Esophagus mucosa (tissue), 1 donor: ENCODE measurements around the gene MMP12. TPM values are rescaled to one million over a fixed set of nuclear protein-coding genes. Genes with fewer than 3 reads are reported as not detected.
A peak's percentile ranks its signal among the peaks of the same experiment; 100 is the strongest.
"Not testable (repeated sequence)": the region's sequence is repeated elsewhere in the genome, so short reads cannot be mapped to it uniquely, and the experiment has no call there.

ENCODE experiments used
- ATAC-seq: fragments of 200-7000 bp; cut with Tn5 transposase; one replicate; pipeline ENCODE4 v1.9.1; 2020
- total RNA-seq: library from RNA; stranded (reverse); gene quantifications from one replicate; pipeline ENCODE4 v1.2.4, GENCODE V29; 2023
- donor health status: DM: yes; HTN: yes; CAD: no.

MMP12 gene
- 0.16 TPM for total RNA-seq

- ATAC-seq = no peak
Observed at GRCh38 chr11:102874852-102875251, at the start of gene MMP12. TSS of gene MMP12 (minus strand) at chr11:102874982. CDS start at chr11:102874937, 45 bp downstream.

- ATAC-seq = no peak
Observed at GRCh38 chr11:102921587-102922220, 46.9 kb upstream of the MMP12 start.

- no peak for ATAC-seq
Observed at GRCh38 chr11:102920118-102920684, 45.4 kb upstream of the MMP12 start.

DNA sequence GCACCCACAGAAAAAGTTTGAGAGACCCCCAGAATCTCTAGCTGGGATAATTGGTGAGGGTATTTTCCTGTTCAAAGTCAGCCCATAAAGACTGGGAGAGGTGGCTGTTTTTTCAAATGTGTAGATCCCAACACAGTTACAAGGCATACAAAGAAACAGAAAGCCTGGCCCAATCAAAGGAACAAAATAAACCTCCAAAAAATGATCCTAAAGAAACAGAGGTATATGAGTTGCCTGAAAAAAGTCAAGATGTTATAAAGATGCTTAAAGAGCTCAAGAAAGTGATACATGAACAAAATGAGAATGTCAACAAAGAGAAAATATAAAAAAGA lies 40.2 kb upstream of the MMP12 start:
- ATAC-seq = no peak

DNA sequence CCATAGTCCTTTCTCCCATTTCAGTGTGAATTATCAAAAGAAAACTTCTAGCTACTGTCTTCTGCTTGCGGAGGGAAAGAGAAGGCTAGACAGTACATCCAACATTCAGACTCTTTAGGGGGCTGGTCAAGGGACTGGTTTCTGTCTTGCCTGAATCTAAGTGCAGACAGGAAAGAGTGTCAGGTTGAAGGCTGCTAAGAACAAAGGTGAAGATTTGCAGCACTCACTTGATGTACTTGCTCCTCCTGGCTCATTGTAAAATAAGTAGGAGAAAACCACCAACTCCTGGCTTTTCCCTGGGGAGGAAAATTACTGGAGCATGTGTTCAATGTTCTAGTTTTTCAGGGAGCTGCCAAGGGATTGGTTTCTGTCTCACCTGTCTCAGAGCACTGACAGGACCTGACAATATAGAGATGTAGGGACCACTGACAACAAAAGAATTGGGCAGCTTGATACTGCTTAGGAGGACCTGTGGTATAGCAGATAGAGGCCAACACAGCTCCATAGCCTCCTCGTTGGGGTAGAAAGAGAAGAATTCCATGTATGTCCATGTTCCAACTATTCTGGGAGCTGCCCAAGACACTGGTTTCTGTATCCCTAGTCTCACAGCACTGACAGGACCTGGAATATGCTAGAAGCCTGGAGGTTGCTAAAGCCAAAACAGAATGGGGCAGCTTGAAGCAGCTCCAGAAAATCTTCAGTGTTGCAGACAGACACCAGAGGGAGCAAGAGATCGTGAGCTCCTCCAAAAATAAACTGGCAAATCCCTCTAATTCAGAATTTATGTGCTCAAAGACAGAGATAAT lies 39.7 kb upstream of the MMP12 start:
- peak; percentile 45 for ATAC-seq

GRCh38 chr11:102912482-102912830 lies 37.7 kb upstream of the MMP12 start:
- peak; percentile 72 for ATAC-seq

- peak; percentile 73 for ATAC-seq
Observed at GRCh38 chr11:102911758-102912481, 37.1 kb upstream of the MMP12 start.

- not testable (repeated sequence) for ATAC-seq
Observed at GRCh38 chr11:102905848-102906247, 31.1 kb upstream of the MMP12 start.

GRCh38 chr11:102903895-102904294 lies 29.1 kb upstream of the MMP12 start:
- ATAC-seq = not testable (repeated sequence)

DNA sequence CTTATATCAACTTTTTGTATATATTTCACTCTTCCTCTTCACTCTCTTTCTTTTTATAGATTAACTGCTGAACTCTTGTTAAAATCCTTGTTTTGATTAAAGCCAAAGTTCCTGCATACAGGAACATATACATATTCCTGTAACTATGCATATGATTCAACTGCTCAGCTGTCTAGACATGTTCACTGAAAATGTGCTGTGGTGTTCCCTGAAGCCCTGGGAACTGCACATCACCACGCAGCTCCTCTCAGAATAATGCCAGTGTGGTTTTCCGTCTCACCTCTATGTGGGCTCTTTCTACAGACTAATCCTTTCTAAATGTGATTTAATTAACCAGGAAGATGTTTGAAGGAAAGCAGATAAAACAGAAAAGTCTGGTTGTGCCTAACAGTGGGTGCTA lies 25.6 kb upstream of the MMP12 start:
- peak; percentile 85 for ATAC-seq

DNA sequence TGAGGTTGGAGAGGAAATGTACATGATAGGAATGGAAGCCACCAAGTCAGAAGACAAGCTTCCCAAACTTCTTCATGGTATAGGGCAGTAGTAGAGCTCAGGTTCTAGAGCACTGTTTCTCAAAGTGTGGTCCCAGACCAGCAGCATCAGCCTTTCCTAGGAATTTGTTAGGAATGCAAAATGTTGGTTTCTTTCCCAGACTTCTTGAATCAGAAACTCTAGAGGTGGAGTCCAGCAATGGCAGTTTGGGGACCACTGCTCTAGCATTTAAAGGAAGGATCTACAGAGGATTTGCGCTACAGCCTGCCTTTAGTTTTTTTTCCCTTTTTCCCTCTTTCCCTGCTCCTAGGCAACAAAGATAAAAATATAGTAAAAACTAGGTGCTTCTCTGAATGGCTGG lies 17.0 kb upstream of the MMP12 start:
- no peak for ATAC-seq

DNA sequence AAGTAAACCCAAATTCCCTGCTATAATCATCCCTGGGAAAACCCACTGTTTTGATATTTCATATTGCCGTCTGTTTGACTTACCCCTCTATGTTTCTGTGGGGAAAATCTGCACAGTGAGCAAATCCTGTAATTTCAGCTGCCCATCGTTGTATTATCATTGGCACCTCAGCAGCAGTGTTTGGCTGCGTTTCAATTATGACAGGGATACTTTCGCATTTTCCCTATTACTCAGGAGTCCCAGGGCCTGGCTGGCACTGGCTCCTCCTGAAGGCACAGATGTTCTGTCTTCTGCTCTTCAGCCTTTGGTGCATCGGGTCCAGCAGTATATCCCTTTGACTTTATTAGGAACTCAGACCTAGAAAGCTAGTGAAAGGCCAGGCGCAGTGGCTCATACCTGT lies 12.2 kb upstream of the MMP12 start:
- no peak for ATAC-seq

- no peak for ATAC-seq
Observed at GRCh38 chr11:102883141-102883540, 8.4 kb upstream of the MMP12 start.

DNA sequence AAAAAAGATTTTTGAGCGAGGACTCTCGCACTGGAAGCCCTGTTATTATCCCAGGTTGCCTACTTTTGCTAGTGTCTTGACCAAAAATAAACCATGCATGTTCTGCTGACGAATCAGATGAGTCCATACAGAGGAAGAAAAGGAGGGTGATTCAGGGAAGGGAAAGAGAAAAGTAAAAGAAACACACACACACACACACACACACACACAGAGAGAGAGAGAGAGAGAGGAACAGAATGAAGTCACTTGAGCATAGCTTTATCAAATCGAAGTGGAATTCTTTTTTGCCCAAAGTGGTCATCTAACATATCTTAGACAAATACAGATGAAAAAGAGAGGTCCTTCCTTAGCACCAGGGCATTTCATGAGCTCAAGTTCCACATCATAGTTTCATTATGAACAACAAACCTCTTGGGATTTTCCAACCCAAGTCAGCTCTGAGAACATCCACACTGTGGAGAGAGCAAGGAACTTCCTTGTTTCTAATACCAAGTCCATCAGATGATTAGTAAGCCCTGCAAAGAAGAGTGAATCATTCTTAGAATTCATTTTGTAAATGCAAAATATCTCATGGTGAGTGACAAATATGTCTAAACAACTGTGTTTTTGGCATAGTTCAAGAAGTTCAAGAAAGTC lies 7.7 kb upstream of the MMP12 start:
- peak; percentile 52 for ATAC-seq

GRCh38 chr11:102879801-102880200 lies 5.0 kb upstream of the MMP12 start:
- ATAC-seq = no peak

- ATAC-seq = no peak
Observed at GRCh38 chr11:102878595-102878994, 3.8 kb upstream of the MMP12 start.

- ATAC-seq = not testable (repeated sequence)
Observed at GRCh38 chr11:102869354-102869964, 5.3 kb downstream of the MMP12 start.

- no peak for ATAC-seq
Observed at GRCh38 chr11:102868339-102868738, 6.4 kb downstream of the MMP12 start.

DNA sequence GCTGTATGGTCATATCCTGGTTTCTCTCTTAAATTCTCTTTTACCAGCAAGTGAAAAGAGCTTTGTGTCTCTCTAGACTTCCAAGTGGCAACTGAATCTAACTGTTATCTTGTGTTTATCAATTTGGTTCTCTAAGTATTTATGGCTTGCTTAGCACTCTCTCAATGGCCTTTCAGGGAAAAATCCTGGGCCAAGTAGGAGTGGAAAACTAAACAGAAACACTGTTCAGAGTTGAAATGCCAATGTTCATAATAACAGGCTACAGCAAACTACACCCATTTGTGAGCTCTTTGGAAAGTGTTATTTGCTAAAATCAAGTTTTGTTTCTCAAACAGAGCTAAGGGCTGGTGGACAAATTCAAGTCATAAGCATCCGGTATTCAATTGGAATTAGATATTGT lies 10.1 kb downstream of the MMP12 start:
- ATAC-seq = no peak

GRCh38 chr11:102853956-102854355 lies 20.8 kb downstream of the MMP12 start:
- peak; percentile 93 for ATAC-seq

DNA sequence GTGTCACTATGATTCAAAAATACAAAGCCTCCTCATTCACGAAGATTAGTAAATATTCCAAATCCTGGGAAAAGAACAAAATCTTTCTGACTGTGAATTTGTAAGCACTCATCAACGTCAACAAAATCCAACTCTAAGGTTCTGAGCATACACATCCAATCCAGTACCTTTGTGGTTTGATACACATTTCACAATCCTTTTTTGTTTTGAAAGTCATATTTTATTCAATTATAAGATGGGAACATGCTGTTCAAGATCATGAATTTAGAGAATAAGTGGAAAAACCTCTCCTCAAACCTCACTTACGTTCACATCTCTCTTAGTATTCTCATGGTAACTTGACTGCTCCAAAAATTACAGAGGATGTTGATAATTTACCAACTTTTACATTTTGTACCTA lies 21.7 kb downstream of the MMP12 start:
- no peak for ATAC-seq

- peak; percentile 70 for ATAC-seq
Observed at GRCh38 chr11:102850973-102851745, 23.6 kb downstream of the MMP12 start.
